Omental fat pad (tissue), 4 donors: ENCODE results near the gene TRIM22. TPM values are rescaled to one million over a fixed set of nuclear protein-coding genes. Genes with fewer than 3 reads are reported as not detected.
"Not testable (repeated sequence)": the region's sequence is repeated elsewhere in the genome, so short reads cannot be mapped to it uniquely, and the experiment has no call there.

ENCODE experiments used
- ATAC-seq: fragments of 150-250 bp; one replicate; pipeline ENCODE4 v1.9.1; 2016; ENCODE audit warnings: mild to moderate bottlenecking, moderate library complexity; ENCODE audit not compliant: low FRiP score
- DNase-seq: peaks from one replicate; pipeline ENCODE4 v3.0.0-alpha.2; 2019; ENCODE audit warnings: low spot score
- total RNA-seq, 4 donors: library from RNA; depleted of rRNA; stranded (reverse); fragments of >200 nt; gene quantifications; one replicate each; pipeline ENCODE4 v1.1.0, GENCODE V29; 2016
- TF ChIP-seq, protein P1 (sequence below), 3 donors: fragments of 450-650 bp; IDR thresholded peaks; one replicate each; pipeline ENCODE4 v1.5.1; 2016 to 2017; ENCODE audit warnings: antibody characterized with exemption in 3 of 3, mild to moderate bottlenecking in 3 of 3, moderate library complexity in 2 of 3

The TRIM22 gene
- total RNA-seq, 4 donors from 2014 or later = 22.3 to 163 (median 55.7) TPM

DNA sequence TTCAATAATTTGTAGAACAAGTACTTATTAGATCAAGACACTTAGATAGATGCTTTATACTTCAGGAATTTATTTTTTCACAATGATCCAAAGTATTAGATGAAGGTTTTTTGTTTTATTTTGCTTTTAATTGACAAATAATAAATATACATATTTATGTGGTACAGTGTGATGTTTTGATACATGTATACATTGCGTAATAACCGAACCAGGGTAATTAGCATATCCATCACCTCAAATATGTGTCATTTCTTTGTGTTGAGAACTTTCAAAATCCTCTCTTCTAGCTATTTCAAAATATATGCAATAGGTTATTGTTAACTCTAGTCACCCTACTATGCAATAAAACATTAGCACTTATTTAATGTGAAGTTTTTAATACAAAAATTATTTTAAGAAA is 26.1 kb upstream of the TRIM22 start:
- ATAC-seq = no peak
- TF ChIP-seq, protein P1, sequence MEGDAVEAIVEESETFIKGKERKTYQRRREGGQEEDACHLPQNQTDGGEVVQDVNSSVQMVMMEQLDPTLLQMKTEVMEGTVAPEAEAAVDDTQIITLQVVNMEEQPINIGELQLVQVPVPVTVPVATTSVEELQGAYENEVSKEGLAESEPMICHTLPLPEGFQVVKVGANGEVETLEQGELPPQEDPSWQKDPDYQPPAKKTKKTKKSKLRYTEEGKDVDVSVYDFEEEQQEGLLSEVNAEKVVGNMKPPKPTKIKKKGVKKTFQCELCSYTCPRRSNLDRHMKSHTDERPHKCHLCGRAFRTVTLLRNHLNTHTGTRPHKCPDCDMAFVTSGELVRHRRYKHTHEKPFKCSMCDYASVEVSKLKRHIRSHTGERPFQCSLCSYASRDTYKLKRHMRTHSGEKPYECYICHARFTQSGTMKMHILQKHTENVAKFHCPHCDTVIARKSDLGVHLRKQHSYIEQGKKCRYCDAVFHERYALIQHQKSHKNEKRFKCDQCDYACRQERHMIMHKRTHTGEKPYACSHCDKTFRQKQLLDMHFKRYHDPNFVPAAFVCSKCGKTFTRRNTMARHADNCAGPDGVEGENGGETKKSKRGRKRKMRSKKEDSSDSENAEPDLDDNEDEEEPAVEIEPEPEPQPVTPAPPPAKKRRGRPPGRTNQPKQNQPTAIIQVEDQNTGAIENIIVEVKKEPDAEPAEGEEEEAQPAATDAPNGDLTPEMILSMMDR (IDR thresholded peaks at IDR 0.05) = no peak
- DNase-seq = no peak

DNA sequence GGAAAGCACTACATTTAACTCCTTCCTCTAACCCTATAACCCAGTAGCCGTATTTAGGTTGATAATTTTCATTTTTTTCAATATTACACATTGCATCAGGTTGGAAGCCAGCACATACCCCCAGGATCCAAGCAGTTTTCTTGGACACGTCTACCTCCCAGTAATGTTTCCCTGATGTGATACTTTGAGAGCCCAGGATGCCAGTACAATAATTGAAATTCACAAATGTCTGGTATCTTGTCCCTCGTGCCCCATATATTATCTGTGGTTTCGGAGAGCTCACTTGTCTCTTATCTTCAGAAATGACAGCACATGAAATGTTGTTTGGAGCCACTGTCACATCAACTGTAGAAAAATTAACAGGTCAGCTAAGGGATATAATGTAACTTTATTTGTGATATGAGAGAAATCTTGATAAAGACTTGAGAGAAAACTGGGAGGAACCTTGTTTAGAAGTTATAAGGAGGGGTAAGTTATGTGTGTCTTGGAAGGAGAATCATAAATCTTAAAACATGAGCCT is 24.5 kb upstream of the TRIM22 start:
- ATAC-seq (no peak), DNase-seq (no peak)
- TF ChIP-seq, protein P1 (IDR thresholded peaks at IDR 0.05) = no peak

DNA sequence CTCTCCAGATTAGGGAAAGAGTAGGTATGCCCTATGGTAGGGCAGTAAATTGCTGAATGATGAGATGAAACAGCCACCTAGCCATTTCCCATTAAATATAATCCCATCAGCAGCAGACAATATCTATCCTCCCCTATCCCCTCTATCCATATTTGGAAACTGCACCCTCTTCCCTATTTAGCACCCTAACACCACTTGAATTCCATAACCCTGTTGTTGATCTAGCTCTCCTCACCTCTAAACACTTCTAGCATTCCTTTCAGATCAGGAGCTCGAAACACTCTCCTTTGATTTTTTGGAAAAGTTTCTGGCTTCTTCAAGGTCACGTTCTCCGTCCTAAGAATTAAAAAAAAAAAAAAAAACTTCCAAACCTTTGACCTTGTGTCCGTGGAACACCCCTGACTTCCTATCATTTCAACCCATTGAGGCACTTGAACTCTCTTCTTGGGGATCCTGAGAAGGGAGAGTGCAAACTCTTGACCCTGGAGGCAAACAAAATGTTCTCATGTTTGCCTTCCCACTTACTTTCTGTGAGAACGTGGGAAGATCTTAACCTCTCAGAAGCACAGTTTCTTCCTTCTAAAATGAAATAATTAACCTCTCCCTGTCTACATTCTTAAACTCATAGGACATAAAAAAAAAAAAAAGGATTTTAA is 23.7 kb upstream of the TRIM22 start:
- no peak for ATAC-seq

DNA sequence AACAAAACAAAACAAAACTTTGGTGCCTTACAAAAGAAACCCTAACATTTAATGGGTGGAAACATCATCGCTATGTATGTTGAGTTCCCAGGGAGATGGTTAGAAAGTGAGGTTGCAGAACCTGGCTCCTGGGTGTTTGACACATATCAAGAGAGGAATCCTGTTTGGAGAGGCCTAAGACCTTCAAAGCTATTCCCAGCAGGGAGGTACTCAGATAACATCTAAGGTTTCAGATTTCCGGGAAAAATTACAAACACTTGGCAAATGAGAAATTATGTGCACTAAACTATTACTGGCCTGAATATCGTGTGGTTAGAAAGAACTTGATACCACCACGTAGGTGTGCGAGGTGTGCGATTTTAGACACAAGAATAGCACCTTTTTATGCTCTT is 23.2 kb upstream of the TRIM22 start:
- TF ChIP-seq, protein P1 (IDR thresholded peaks at IDR 0.05) = no peak
- DNase-seq = no peak
- no peak for ATAC-seq

More for the DNA sequence above, 23.7 kb upstream of the TRIM22 start:
- DNase-seq = no peak
- TF ChIP-seq, protein P1 (IDR thresholded peaks at IDR 0.05) = no peak

DNA sequence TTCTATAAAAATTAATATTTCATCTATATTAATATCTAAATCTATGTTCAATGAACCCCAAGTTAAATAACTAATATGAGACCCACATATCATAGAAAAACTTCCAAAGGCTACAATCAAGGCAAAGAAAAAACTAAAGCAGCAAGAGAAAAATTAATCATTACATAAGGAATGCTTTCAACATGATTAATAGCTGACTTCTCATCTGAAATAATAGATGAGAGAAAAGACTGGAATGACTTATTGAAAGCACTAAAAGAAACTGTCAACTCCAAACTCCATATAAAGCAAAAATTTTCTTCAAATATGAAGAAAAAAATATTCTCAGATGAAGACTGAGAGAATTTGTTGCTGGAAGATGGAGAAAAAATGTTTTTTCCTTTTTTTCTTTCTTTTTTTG is 17.8 kb upstream of the TRIM22 start:
- DNase-seq (no peak), ATAC-seq (no peak)
- TF ChIP-seq, protein P1 (IDR thresholded peaks at IDR 0.05) = no peak

DNA sequence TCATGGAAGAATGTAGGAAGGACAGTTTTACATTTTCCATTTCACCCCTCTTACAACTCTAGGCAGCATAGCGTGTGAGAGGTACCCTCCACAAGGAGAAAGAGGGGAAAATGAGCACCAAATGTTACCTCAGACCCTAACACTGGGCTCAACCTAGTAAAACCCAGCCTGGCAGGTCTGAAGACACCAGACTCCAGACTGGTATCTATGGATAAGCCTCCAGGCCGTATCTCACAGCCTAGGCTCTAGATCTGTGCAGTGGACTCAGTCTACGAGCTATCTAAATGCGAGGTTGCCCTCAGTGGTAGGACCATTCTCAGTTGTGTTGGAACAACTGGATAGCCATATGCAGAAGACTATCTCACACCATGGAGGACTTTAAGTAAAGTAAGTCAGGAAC is 15.2 kb upstream of the TRIM22 start:
- TF ChIP-seq, protein P1 (IDR thresholded peaks at IDR 0.05) = no peak
- ATAC-seq (no peak), DNase-seq (no peak)

DNA sequence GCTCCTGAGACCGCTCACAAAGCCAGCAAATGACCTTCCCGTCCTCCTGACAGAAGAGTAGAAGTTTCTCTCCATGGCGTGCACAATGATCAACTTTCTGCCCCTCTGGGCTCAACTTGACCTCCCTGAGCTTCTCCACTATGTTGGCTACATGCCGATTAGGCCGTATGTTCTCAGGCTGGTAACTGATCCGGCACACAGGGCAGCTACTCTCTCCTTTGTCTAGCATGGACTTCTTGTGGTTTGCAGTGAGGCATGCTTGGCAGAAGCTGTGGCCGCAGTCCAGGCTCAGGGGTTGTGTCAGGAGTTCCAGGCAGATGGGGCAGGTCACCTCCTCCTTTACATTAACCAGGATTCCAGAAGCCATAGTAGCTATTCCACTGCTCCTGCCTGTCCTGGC is 9.8 kb upstream of the TRIM22 start:
- TF ChIP-seq, protein P1 (IDR thresholded peaks at IDR 0.05) = no peak
- no peak for DNase-seq
- no peak for ATAC-seq

DNA sequence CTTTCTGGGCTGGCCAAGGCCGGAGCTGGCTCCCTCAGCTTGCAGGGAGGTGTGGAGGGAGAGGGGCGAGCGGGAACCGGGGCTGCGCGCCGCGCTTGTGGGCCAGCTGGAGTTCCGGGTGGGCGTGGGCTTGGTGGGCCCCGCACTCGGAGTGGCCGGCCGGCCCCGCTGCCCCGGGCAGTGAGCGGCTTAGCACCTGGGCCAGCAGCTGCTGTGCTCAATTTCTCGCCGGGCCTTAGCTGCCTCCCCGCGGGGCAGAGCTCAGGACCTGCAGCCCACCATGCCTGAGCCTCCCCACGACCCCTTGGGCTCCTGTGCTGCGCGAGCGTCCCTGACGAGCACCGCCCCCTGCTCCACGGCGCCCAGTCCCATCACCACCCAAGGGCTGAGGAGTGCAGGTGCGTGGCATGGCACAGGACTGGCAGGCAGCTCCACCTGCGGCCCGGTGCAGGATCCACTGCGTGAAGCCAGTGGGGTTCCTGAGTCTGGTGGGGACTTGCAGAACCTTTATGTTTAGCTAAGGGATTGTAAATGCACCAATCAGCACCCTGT is 6.6 kb upstream of the TRIM22 start:
- ATAC-seq, DNase-seq: not testable (repeated sequence)

DNA sequence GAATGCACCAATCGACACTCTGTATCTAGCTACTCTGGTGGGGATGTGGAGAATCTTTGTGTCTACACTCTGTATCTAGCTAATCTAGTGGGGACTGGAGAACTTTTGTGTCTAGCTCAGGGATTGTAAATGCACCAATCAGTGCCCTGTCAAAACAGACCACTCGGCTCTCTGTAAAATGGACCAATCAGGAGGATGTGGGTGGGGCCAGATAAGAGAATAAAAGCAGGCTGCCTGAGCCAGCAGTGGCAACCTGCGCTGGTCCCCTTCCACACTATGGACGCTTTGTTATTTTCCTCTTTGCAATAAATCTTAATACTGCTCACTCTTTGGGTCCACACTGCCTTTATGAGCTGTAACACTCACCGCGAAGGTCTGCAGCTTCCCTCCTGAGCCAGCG is 6.0 kb upstream of the TRIM22 start:
- DNase-seq, ATAC-seq: not testable (repeated sequence)
